Measurements from ENCODE around the gene CAVIN4. TPM values are rescaled to one million over a fixed set of nuclear protein-coding genes. Genes with fewer than 3 reads are reported as not detected.
A peak's percentile ranks its signal among the peaks of the same experiment; 100 is the strongest.

CAVIN4 gene
- total and polyA plus RNA-seq, 2 donors (not counting 1 experiment from before 2014, with no cell fraction given), result 0.50 to 1.5 TPM

- Histone ChIP-seq H2AFZ (ENCODE audit: low read length) (no peak overlapping the region), H3K4me3 (replicated peaks in 1 of 4; ENCODE audit: control extremely low read depth in 1 of 4, insufficient read depth in 1 of 4, low read depth in 3 of 4, low read length in 4 of 4) (no peak overlapping the region), H3K27me3 (ENCODE audit: control insufficient read depth, insufficient read depth, low read length) (no peaks in the 10 kb centered on the region), H4K20me1 (ENCODE audit: control insufficient read depth, extremely low read depth, insufficient read depth, low read length) (no peaks in the 10 kb centered on the region), H3K4me2 (ENCODE audit: extremely low read depth, insufficient read depth, low read length) (no peak overlapping the region), H3K9me3 (ENCODE audit: control insufficient read depth, insufficient read depth, low read depth, low read length) (no peaks in the 10 kb centered on the region), H3K36me3 (ENCODE audit: control insufficient read depth, insufficient read depth, low read length) (no peaks in the 10 kb centered on the region), H3K27ac (ENCODE audit: insufficient read depth, low read length) (no peak overlapping the region), H3K4me1 (ENCODE audit: control insufficient read depth, extremely low read depth, insufficient read depth, low read length) (peaks cover 3% of the 10 kb centered on the region), H3K79me2 (ENCODE audit: control insufficient read depth, insufficient read depth, low read length) (no peaks in the 10 kb centered on the region), H3K9ac (ENCODE audit: insufficient read depth, low read length) (no peak overlapping the region)
- no peak for DNase-seq (ENCODE audit: low read depth in 2 of 2)
- TF ChIP-seq EZH2 (IDR thresholded peaks at IDR 0.05; ENCODE audit: low read length, missing control alignments) (no peak), CTCF (conservative IDR thresholded peaks at IDR 0.05 in 1 of 2, IDR thresholded peaks at IDR 0.05 in 1 of 2; ENCODE audit: low read depth in 1 of 2, low read length in 2 of 2) (no peak)
Observed at GRCh38 chr9:100584951-100585350, 7.1 kb downstream of the CAVIN4 start.

GRCh38 chr9:100586093-100586492 is 8.2 kb downstream of the CAVIN4 start:
- H3K9ac ChIP-seq (ENCODE audit: insufficient read depth, low read length), result no peak overlapping the region
- DNase-seq (ENCODE audit: low read depth in 2 of 2), result no peak
- H3K4me3 ChIP-seq (replicated peaks in 1 of 4; ENCODE audit: control extremely low read depth in 1 of 4, insufficient read depth in 1 of 4, low read depth in 3 of 4, low read length in 4 of 4), result no peak overlapping the region
- no peak overlapping the region for H2AFZ ChIP-seq (ENCODE audit: low read length)
- TF ChIP-seq CTCF (conservative IDR thresholded peaks at IDR 0.05 in 1 of 2, IDR thresholded peaks at IDR 0.05 in 1 of 2; ENCODE audit: low read depth in 1 of 2, low read length in 2 of 2), result no peak
- TF ChIP-seq EZH2 (IDR thresholded peaks at IDR 0.05; ENCODE audit: low read length, missing control alignments), result no peak
- no peak overlapping the region for H3K27ac ChIP-seq (ENCODE audit: insufficient read depth, low read length)
- H3K27me3 ChIP-seq (ENCODE audit: control insufficient read depth, insufficient read depth, low read length), result no peaks in the 10 kb centered on the region
- no peak overlapping the region for H3K4me2 ChIP-seq (ENCODE audit: extremely low read depth, insufficient read depth, low read length)
- H3K79me2 ChIP-seq (ENCODE audit: control insufficient read depth, insufficient read depth, low read length), result no peaks in the 10 kb centered on the region
- no peaks in the 10 kb centered on the region for H3K9me3 ChIP-seq (ENCODE audit: control insufficient read depth, insufficient read depth, low read depth, low read length)
- H4K20me1 ChIP-seq (ENCODE audit: control insufficient read depth, extremely low read depth, insufficient read depth, low read length), result no peaks in the 10 kb centered on the region
- H3K4me1 ChIP-seq (ENCODE audit: control insufficient read depth, extremely low read depth, insufficient read depth, low read length), result peaks cover 11% of the 10 kb centered on the region
- H3K36me3 ChIP-seq (ENCODE audit: control insufficient read depth, insufficient read depth, low read length), result no peaks in the 10 kb centered on the region

- no peak overlapping the region for H3K9ac ChIP-seq (ENCODE audit: insufficient read depth, low read length)
- H3K9me3 ChIP-seq (ENCODE audit: control insufficient read depth, insufficient read depth, low read depth, low read length), result no peaks in the 10 kb centered on the region
- H3K27ac ChIP-seq (ENCODE audit: insufficient read depth, low read length), result no peak overlapping the region
- H2AFZ ChIP-seq (ENCODE audit: low read length), result no peak overlapping the region
- peaks cover 12% of the 10 kb centered on the region for H3K4me1 ChIP-seq (ENCODE audit: control insufficient read depth, extremely low read depth, insufficient read depth, low read length)
- TF ChIP-seq CTCF (conservative IDR thresholded peaks at IDR 0.05 in 1 of 2, IDR thresholded peaks at IDR 0.05 in 1 of 2; ENCODE audit: low read depth in 1 of 2, low read length in 2 of 2) (no peak), EZH2 (IDR thresholded peaks at IDR 0.05; ENCODE audit: low read length, missing control alignments) (no peak)
- DNase-seq (ENCODE audit: low read depth in 2 of 2), result peak in 1 of 2 donors; percentile 86
- no peaks in the 10 kb centered on the region for H3K79me2 ChIP-seq (ENCODE audit: control insufficient read depth, insufficient read depth, low read length)
- no peaks in the 10 kb centered on the region for H3K27me3 ChIP-seq (ENCODE audit: control insufficient read depth, insufficient read depth, low read length)
- H3K36me3 ChIP-seq (ENCODE audit: control insufficient read depth, insufficient read depth, low read length), result no peaks in the 10 kb centered on the region
- no peak overlapping the region for H3K4me3 ChIP-seq (replicated peaks in 1 of 4; ENCODE audit: control extremely low read depth in 1 of 4, insufficient read depth in 1 of 4, low read depth in 3 of 4, low read length in 4 of 4)
- no peaks in the 10 kb centered on the region for H4K20me1 ChIP-seq (ENCODE audit: control insufficient read depth, extremely low read depth, insufficient read depth, low read length)
- no peak overlapping the region for H3K4me2 ChIP-seq (ENCODE audit: extremely low read depth, insufficient read depth, low read length)
Observed at GRCh38 chr9:100587375-100587774, 9.5 kb downstream of the CAVIN4 start.

Measured in fibroblast of lung (primary cell).